HG03196 (cell line): ENCODE data around the gene RGS3.

Experiments used
- ATAC-seq: cut with Tn5 transposase; IDR thresholded peaks from one replicate; pipeline ENCODE4 v1.9.1; 2021; ENCODE audit not compliant: unreplicated experiment

RGS3 gene

DNA sequence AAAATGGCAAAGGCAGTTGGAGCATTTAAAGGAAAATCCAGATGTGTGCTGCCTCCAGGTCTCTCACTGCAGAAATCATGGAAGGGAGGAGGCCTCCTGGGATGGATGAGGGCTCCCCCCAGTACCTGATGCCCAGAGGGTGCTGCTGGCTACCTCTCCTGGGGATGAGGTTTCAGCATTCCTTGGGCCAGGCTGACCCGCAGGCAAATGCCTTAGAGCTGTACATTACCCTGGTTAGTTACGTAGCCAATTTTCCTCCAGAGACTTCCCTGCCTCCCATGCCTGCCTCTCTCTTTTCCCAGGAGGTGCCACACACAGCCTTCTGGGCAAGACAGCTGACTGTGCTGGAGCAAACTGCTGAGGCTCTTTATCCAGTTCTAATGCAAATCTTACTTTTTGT is 65.3 kb downstream of the RGS3 start:
- no peak for ATAC-seq

GRCh38 chr9:113529336-113530009 is 65.9 kb downstream of the RGS3 start:
- ATAC-seq = no peak

GRCh38 chr9:113530022-113530635 is 66.6 kb downstream of the RGS3 start:
- ATAC-seq = no peak

DNA sequence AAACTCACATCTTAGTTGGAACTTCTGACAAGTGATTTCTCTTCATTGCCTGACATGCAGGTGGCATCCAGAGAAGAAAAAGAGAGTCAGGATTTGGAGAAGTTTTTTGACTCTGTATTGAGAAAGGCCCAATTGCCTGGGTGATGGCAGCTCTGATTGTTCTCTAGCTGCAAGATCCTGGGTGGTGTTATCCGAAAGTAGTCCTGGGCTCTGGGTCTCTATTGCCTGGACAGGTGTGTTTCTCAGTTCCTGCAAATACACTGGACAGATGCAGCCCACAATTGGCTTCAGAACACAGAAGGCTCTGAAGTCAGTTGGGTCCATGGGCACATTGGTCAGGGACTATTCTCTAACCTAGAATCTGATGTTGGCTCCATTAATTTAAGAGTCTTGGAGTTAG is 67.4 kb downstream of the RGS3 start:
- ATAC-seq = no peak

GRCh38 chr9:113531919-113532808 is 68.6 kb downstream of the RGS3 start:
- ATAC-seq = no peak

- no peak for ATAC-seq
Measured at GRCh38 chr9:113532809-113533190, 69.3 kb downstream of the RGS3 start.

DNA sequence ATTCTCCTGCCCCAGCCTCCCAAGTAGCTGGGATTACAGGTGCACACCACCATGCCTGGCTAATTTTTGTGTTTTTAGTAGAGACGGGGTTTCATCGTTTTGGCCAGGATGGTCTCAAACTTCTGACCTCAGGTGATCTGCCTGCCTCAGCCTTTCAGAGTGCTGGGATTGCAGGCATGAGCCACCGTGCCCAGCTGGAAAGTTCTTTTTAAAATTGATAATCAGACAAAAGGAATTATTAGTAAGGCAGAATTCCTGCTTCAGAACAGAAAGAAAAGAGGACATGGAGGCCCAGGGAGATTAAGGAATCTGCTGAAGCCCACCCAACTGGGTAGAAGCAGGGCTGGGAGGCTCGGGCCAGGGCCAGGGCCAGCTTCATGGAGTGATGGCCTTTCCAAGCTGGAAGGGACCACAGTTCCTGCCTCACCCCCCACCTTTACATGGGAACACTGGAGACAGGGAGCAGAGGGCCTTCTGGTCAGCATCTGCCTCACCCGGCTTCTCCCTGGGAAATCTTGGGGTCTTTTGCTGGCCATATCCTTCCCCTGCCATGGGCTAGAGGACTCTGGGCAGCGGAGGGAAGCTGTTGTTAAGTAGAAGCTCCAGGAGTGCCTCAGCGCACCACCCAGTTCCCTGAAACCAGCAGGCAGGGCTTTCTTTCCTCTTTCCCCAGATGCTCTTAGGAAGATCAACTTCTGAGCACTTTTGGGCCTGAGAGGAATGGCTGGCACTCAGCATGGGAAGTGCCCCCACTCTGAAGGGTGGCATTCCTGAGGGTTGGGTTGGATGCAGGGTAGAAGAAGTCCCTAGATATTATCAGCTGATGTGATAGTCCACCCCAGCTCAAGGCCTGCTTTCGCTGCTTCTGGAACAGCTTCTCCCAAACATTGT is 70.1 kb downstream of the RGS3 start:
- ATAC-seq = no peak

GRCh38 chr9:113535756-113536155 is 72.2 kb downstream of the RGS3 start:
- no peak for ATAC-seq

DNA sequence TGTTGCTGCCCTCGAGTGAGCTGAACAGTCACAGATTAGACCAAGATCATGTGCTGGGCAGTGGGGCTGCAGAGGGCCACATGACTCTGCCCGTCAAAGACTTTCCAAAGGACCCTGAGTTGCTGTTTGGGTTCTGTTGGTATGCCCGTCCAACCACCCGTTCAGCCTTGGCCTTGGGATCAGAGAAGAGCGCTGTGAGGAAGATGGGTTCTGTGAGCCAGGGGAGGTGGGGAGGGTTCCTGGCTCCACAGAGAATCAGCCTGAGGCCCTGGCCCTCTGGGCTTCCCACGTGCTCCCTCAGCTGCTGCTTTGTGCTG is 72.6 kb downstream of the RGS3 start:
- no peak for ATAC-seq

- ATAC-seq = no peak
Measured at GRCh38 chr9:113536483-113537228, 73.1 kb downstream of the RGS3 start.

DNA sequence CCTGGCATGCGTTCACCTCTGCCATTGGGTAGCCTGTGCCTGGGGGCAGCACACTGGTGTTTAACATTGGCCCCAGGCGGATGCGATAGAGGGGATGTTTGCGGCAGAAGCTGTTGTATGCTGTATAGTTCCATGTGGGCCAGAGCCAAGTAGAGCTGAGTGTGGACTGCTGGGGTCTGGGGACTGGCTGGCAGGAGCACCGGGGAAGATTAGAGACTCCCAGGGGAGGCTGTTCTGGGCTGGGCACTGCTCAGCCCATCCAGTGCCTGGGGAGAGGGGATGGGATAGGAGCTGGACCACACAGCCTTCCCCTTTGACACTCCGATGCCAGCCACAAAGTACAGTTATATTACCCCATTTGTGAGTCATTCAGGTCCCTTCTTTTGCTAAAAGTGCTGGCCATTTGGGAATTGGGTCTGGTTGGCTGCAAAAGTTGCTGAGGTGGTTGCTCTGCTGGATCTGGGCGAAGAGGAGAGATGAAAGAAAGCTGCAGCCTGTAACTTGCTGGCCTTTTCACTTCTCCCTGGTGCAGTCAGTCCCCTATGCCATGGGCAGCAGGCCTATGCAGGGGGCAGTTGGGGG is 73.8 kb downstream of the RGS3 start:
- ATAC-seq = no peak

DNA sequence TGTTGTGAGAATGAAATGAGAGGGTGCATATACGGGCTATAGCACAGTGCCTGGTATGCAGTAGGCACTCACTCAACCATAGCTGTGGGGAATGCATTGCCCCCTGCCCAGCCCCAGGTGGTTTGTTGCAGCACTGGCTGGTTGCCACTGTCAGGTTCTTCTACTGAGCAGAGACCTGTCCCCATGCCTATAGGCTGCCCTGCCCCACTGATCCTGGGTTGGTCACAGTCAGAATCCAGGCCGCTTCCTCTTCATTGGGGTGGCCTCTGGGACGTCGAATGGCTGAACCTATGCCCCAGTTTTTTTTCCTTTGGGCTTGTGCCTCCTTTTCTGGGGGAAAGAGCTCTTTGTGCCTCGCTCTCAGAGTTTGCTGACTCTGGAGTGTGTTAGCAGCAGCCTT is 74.6 kb downstream of the RGS3 start:
- no peak for ATAC-seq

- no peak for ATAC-seq
Measured at GRCh38 chr9:113538701-113539430, 75.3 kb downstream of the RGS3 start.

DNA sequence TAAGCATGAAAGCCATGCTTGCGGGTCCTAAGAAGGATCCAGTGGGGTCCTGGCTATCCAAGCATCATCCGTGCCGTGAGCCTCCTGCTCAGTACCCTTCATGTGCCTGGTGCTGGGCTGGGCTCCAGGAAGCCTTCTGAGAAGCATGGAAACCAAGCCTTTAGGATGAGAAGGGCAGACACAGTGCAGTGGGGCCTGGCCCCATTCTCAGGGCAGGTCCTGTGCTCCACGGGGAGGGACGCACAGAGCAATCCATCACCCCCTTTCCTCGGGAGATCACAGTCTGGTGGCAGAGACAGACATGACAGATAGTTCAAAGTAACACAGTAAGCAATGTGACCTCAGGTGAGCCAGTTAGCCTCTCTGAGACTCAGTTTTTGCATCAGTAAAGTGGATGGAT is 76.9 kb downstream of the RGS3 start:
- ATAC-seq = no peak

DNA sequence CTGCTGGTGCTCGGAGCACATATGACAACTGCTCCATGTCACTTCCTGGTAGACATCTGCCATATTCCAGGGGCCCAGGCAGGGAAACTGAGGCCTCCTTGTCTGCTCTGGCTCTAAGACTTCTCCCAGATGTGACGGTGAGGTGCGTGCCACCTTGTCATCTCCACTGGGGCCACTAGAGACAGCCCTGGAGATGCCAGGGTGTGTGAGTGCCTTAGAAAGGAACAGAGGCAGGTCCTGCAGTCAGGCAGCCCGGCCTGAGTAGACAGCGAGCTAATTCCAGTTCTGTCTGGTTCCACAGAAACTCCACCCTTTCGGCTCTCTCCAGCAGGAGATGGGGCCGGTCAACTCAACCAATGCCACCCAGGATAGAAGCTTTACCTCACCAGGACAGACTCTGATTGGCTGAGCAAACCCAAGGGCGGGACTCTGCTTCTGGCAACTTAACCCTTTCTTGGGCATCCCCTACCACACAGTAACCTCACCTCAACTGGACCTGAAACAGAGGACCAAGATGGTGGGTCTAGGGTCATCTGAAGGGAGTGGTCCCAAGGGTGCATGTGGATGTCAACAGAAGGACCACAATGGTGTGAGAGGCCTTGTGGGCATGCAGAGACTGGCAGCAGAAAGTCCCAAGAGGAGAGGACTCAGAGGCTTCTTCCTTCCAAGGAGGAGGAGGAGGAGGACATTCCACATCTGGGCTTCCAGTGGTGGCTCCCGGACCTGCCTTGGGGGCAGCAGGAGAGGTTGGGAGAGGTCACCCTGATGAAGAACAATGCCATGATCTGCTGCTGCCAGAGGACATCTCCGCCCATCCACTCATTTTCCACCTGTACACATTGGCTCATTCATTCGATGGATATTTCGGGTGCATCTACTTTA is 77.7 kb downstream of the RGS3 start:
- no peak for ATAC-seq

DNA sequence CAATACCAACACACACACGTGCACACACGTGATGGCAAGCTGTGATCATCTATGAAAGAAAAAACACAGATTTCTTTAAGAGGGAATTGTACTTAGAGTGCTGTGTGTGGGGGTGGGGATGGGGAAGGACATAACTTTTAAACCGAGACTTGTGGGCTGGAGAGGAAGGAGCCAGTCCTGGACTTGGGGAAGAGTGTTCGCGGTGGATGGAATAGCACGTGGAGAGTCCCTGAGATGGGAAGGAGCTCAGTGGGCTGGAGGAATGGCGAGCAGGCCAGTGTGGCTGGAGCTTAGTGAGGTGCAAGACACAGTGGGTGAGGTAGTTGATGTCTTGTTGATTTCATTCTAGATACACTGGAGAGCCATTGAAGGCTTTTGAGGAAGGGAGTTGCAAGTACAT is 78.5 kb downstream of the RGS3 start:
- ATAC-seq = no peak

GRCh38 chr9:113542741-113543140 is 79.2 kb downstream of the RGS3 start:
- no peak for ATAC-seq

GRCh38 chr9:113543296-113543981 is 79.9 kb downstream of the RGS3 start:
- no peak for ATAC-seq
